Measurements from ENCODE around the gene CLUH. TPM values are rescaled to one million over a fixed set of nuclear protein-coding genes. Genes with fewer than 3 reads are reported as not detected.

Gene CLUH
- total RNA-seq, 1 experiment from 2014 or later: 80.4 TPM

GRCh38 chr17:2735896-2736295 lies 24.3 kb upstream of the CLUH start:
- no peak for DNase-seq (ENCODE audit: unreplicated experiment)
- H3K9me3 Mint-ChIP-seq (ENCODE audit: unreplicated experiment): no peaks in the 10 kb centered on the region
- peaks cover under 1% of the 10 kb centered on the region for H3K27me3 Mint-ChIP-seq (ENCODE audit: insufficient read depth, unreplicated experiment)
- POLR2A ChIA-PET: no interaction called here
- H3K4me3 Mint-ChIP-seq (ENCODE audit: unreplicated experiment): no peak overlapping the region
- H3K27ac Mint-ChIP-seq (ENCODE audit: low read depth, unreplicated experiment): no peak overlapping the region
- no peak for TF ChIP-seq CTCF (IDR thresholded peaks at IDR 0.05; ENCODE audit: unreplicated experiment)
- H3K36me3 Mint-ChIP-seq (ENCODE audit: insufficient read depth, unreplicated experiment): no peaks in the 10 kb centered on the region
- CTCF ChIA-PET: no interaction called here
- BruUV-seq (replicated peaks): no TSS peak
- no peaks in the 10 kb centered on the region for H3K4me1 Mint-ChIP-seq (ENCODE audit: insufficient read depth, unreplicated experiment)
- intact Hi-C loops (cut with micrococcal nuclease): no loop called here

GRCh38 chr17:2734939-2735338 lies 23.4 kb upstream of the CLUH start:
- TF ChIP-seq CTCF (IDR thresholded peaks at IDR 0.05; ENCODE audit: unreplicated experiment): no peak
- no TSS peak for BruUV-seq (replicated peaks)

GRCh38 chr17:2731807-2732206 lies 20.2 kb upstream of the CLUH start:
- ChIA-PET POLR2A (no interaction called here), CTCF (interaction anchor here (0.7 kb wide), 1 partner anchor 11 kb away, joined by 3 read pairs; no protein-coding TSS in a partner anchor)
- Mint-ChIP-seq H3K27ac (ENCODE audit: low read depth, unreplicated experiment) (no peak overlapping the region), H3K36me3 (ENCODE audit: insufficient read depth, unreplicated experiment) (no peaks in the 10 kb centered on the region), H3K4me3 (ENCODE audit: unreplicated experiment) (no peak overlapping the region), H3K27me3 (ENCODE audit: insufficient read depth, unreplicated experiment) (peaks cover 21% of the 10 kb centered on the region), H3K9me3 (ENCODE audit: unreplicated experiment) (no peaks in the 10 kb centered on the region), H3K4me1 (ENCODE audit: insufficient read depth, unreplicated experiment) (no peaks in the 10 kb centered on the region)
- TF ChIP-seq CTCF (IDR thresholded peaks at IDR 0.05; ENCODE audit: unreplicated experiment): no peak
- DNase-seq (ENCODE audit: unreplicated experiment): no peak
- intact Hi-C loops (cut with micrococcal nuclease): no loop called here
- BruUV-seq (replicated peaks): no TSS peak

More at GRCh38 chr17:2734939-2735338, 23.4 kb upstream of the CLUH start:
- Mint-ChIP-seq H3K4me1 (ENCODE audit: insufficient read depth, unreplicated experiment) (no peaks in the 10 kb centered on the region), H3K36me3 (ENCODE audit: insufficient read depth, unreplicated experiment) (no peaks in the 10 kb centered on the region), H3K9me3 (ENCODE audit: unreplicated experiment) (no peaks in the 10 kb centered on the region), H3K27me3 (ENCODE audit: insufficient read depth, unreplicated experiment) (peaks cover 10% of the 10 kb centered on the region), H3K4me3 (ENCODE audit: unreplicated experiment) (no peak overlapping the region), H3K27ac (ENCODE audit: low read depth, unreplicated experiment) (no peak overlapping the region)
- ChIA-PET POLR2A (interaction anchor here (0.7 kb wide), 1 partner anchor 9 kb away, joined by 3 read pairs; no protein-coding TSS in a partner anchor), CTCF (no interaction called here)
- intact Hi-C loops (cut with micrococcal nuclease): no loop called here
- DNase-seq (ENCODE audit: unreplicated experiment): no peak

- POLR2A ChIA-PET: no interaction called here
- Mint-ChIP-seq H3K4me1 (ENCODE audit: insufficient read depth, unreplicated experiment) (no peaks in the 10 kb centered on the region), H3K4me3 (ENCODE audit: unreplicated experiment) (no peak overlapping the region), H3K9me3 (ENCODE audit: unreplicated experiment) (no peaks in the 10 kb centered on the region), H3K27ac (ENCODE audit: low read depth, unreplicated experiment) (no peak overlapping the region), H3K36me3 (ENCODE audit: insufficient read depth, unreplicated experiment) (no peaks in the 10 kb centered on the region), H3K27me3 (ENCODE audit: insufficient read depth, unreplicated experiment) (peaks cover 25% of the 10 kb centered on the region)
- no TSS peak for BruUV-seq (replicated peaks)
- intact Hi-C loops (cut with micrococcal nuclease): no loop called here
- DNase-seq (ENCODE audit: unreplicated experiment): no peak
- CTCF ChIA-PET: interaction anchor here (0.6 to 0.7 kb wide), 2 partner anchors 10 to 97 kb away, joined by 3 to 4 read pairs; no protein-coding TSS in a partner anchor
- TF ChIP-seq CTCF (IDR thresholded peaks at IDR 0.05; ENCODE audit: unreplicated experiment): no peak
Measured at GRCh38 chr17:2730764-2731353, 19.3 kb upstream of the CLUH start.
